ENCODE data around the gene IFI16. TPM values are rescaled to one million over a fixed set of nuclear protein-coding genes. Genes with fewer than 3 reads are reported as not detected.
"Not testable (repeated sequence)": the region's sequence is repeated elsewhere in the genome, so short reads cannot be mapped to it uniquely, and the experiment has no call there.

IFI16 gene
- total and polyA plus RNA-seq, 2 of the 13 experiments (the other 11 are each of a cell fraction or from before 2014, with no cell fraction given): not detected

GRCh38 chr1:159040893-159041724 lies 31.4 kb downstream of the IFI16 start:
- WGBS (ENCODE audit: low lambda C conversion rate): 1% methylated on average over 7 of the region's 7 CpGs
- no peaks in the 10 kb centered on the region for H3K9me3 ChIP-seq (ENCODE audit: low read length)
- H3K27ac ChIP-seq (ENCODE audit: extremely low read length, insufficient read depth, low read length): no peak overlapping the region
- no peak overlapping the region for H3K9ac ChIP-seq (ENCODE audit: insufficient read depth, low read depth, low read length)
- in situ Hi-C loops (cut with HindIII; ENCODE audit: extremely low pct_ligation_motif_present, low pct_unique_long_range_greater_than_20kb): no loop called here
- DNase-seq (ENCODE audit: low spot score) (no peak), ATAC-seq (no peak), FAIRE-seq (no peak)
- no peaks in the 10 kb centered on the region for H3K27me3 ChIP-seq (ENCODE audit: control insufficient read depth in 1 of 2, insufficient read depth in 2 of 2, low read length in 2 of 2)
- no peak overlapping the region for H2AFZ ChIP-seq (ENCODE audit: low read length)
- no TSS peak for BruUV-seq (replicated peaks)
- H4K20me1 ChIP-seq (ENCODE audit: insufficient read depth, low read length): no peaks in the 10 kb centered on the region
- ChIA-PET POLR2A (no interaction called here), CTCF (ENCODE audit: low intra/inter-chr PET ratio, low total read pairs) (no interaction called here)
- H3K4me1 ChIP-seq (ENCODE audit: insufficient read depth, low read length): no peaks in the 10 kb centered on the region
- no peaks in the 10 kb centered on the region for H3K79me2 ChIP-seq (ENCODE audit: insufficient read depth, low read length)
- intact Hi-C loops (cut with micrococcal nuclease; ENCODE audit: unreplicated experiment): no loop called here
- H3K36me3 ChIP-seq (replicated peaks in 1 of 2; ENCODE audit: control insufficient read depth in 1 of 2, insufficient read depth in 2 of 2, low read length in 2 of 2): no peaks in the 10 kb centered on the region
- TF ChIP-seq TOE1 (CRISPR knock-in tag; IDR thresholded peaks at IDR 0.05): no peak
- no peak for TF ChIP-seq ZNF576 (CRISPR knock-in tag; IDR thresholded peaks at IDR 0.05)
- no peak for TF ChIP-seq HDAC2 (CRISPR knock-in tag; IDR thresholded peaks at IDR 0.05)
- no peak for TF ChIP-seq KAT2B (IDR thresholded peaks at IDR 0.05; ENCODE audit: borderline replicate concordance, low read depth, low read length)
- no peak for TF ChIP-seq ZBTB21 (CRISPR knock-in tag; IDR thresholded peaks at IDR 0.05)
- TF ChIP-seq NR2C2 (CRISPR knock-in tag; IDR thresholded peaks at IDR 0.05; ENCODE audit: borderline replicate concordance): no peak
- H3K4me2 ChIP-seq (ENCODE audit: low read depth, low read length): no peak overlapping the region
- H3K4me3 ChIP-seq (replicated peaks in 1 of 3; ENCODE audit: insufficient read depth in 1 of 3, low read depth in 2 of 3, low read length in 3 of 3): no peak overlapping the region

- 0% methylated on average over 1 of the region's 1 CpG for WGBS (ENCODE audit: low lambda C conversion rate)
- in situ Hi-C loops (cut with HindIII; ENCODE audit: extremely low pct_ligation_motif_present, low pct_unique_long_range_greater_than_20kb); CTCF ChIA-PET (ENCODE audit: low intra/inter-chr PET ratio, low total read pairs); H3K79me2 ChIP-seq (ENCODE audit: insufficient read depth, low read length); H3K36me3 ChIP-seq (replicated peaks in 1 of 2; ENCODE audit: control insufficient read depth in 1 of 2, insufficient read depth in 2 of 2, low read length in 2 of 2); H3K4me1 ChIP-seq (ENCODE audit: insufficient read depth, low read length); H3K9me3 ChIP-seq (ENCODE audit: low read length); FAIRE-seq; H3K27ac ChIP-seq (ENCODE audit: extremely low read length, insufficient read depth, low read length); H3K27me3 ChIP-seq (ENCODE audit: control insufficient read depth in 1 of 2, insufficient read depth in 2 of 2, low read length in 2 of 2); BruUV-seq (replicated peaks); ATAC-seq; H3K9ac ChIP-seq (ENCODE audit: insufficient read depth, low read depth, low read length); H2AFZ ChIP-seq (ENCODE audit: low read length); H4K20me1 ChIP-seq (ENCODE audit: insufficient read depth, low read length); intact Hi-C loops (cut with micrococcal nuclease; ENCODE audit: unreplicated experiment); H3K4me2 ChIP-seq (ENCODE audit: low read depth, low read length); POLR2A ChIA-PET; H3K4me3 ChIP-seq (replicated peaks in 1 of 3; ENCODE audit: insufficient read depth in 1 of 3, low read depth in 2 of 3, low read length in 3 of 3); DNase-seq (ENCODE audit: low spot score): not testable (repeated sequence)
Observed at GRCh38 chr1:159046486-159046885, 36.8 kb downstream of the IFI16 start.

All from HepG2 (cell line).